ENCODE measurements around the gene CLDN22. TPM values are rescaled to one million over a fixed set of nuclear protein-coding genes. Genes with fewer than 3 reads are reported as not detected.

CLDN22 gene
- not detected in 2 replicates for total RNA-seq
- long read RNA-seq, partial matches to known transcripts, result 0 of 1 reads
- long read RNA-seq, other reads (novel, unspliced or antisense), result 0 of 1 reads

DNA sequence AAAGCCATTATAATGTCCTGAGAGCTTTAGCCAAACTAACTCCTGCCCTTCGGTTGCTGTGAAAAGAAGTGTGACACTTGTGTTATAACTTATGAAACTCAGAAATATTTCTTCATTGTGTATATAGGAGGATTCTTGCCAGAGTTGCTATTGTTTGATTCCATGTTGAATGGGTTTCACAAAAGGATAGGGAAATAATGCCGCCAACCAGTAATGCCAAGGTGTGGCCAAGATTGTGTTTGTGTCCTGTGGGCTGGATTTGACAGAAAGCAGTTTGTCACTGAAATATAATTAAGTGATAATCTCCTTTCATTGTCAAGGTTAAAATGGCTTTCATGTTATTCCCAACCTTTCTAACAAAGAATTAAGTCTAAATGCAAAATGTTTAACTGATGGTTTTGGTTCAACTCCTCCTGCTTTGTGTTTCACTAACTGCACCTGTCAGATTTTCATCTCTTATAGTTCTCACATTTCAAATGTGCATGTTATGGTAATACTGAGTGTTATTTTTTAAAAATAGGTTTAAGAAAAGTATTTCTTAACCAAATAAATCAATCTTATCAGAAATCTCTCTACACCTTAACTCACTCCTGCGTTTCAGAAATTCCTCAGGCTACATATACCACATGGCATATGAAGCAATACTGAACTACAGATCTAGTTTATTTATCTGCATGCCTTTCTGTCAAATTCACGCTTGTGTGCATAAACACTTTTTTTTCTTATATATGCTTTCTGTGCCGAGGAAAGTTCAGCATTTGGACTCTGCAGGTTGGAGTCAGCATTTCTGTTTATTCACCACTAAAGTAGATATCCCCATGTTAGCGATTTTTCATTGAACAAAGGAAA lies at the start of gene CLDN22:
TSS of gene CLDN22 (minus strand) at position 66 of the 849 bp plus-strand sequence. CDS start at position 8, 58 bp downstream.
- Mint-ChIP-seq H3K9me3 (no peaks in the 10 kb centered on the region), H3K36me3 (ENCODE audit: low read depth) (peaks cover 3% of the 10 kb centered on the region), H3K4me3 (no peak within 1 kb of the TSS), H3K27ac (ENCODE audit: unreplicated experiment) (no peak within 1 kb of the TSS), H3K27me3 (ENCODE audit: low read depth) (no peaks in the 10 kb centered on the region), H3K4me1 (peaks cover 30% of the 10 kb centered on the region)
- DNase-seq (ENCODE audit: low read depth, low spot score), result no peak
- TF ChIP-seq, protein P1, sequence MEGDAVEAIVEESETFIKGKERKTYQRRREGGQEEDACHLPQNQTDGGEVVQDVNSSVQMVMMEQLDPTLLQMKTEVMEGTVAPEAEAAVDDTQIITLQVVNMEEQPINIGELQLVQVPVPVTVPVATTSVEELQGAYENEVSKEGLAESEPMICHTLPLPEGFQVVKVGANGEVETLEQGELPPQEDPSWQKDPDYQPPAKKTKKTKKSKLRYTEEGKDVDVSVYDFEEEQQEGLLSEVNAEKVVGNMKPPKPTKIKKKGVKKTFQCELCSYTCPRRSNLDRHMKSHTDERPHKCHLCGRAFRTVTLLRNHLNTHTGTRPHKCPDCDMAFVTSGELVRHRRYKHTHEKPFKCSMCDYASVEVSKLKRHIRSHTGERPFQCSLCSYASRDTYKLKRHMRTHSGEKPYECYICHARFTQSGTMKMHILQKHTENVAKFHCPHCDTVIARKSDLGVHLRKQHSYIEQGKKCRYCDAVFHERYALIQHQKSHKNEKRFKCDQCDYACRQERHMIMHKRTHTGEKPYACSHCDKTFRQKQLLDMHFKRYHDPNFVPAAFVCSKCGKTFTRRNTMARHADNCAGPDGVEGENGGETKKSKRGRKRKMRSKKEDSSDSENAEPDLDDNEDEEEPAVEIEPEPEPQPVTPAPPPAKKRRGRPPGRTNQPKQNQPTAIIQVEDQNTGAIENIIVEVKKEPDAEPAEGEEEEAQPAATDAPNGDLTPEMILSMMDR (conservative IDR thresholded peaks at IDR 0.05), result no peak

DNA sequence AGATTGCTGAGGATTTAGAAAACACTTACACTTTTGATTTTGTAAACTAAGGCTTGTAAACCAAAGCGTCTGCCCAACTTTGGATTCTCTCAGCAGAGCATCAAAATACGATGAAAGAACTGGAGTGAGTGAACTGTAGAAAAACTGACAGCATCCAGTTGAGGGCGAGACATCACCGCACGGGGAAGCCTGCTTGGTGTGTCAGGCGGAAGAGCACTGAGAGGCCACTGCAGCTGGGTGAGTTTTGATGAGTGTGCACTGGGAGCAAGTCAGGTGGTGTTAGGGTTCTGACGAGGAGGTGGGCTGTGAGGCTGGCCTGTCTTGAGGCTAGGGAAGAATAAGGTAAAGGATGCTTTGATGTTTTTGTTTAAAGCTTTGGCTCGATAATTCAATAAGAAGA lies 49.0 kb upstream of the CLDN22 start:
- no peaks in the 10 kb centered on the region for H3K36me3 Mint-ChIP-seq (ENCODE audit: low read depth)
- TF ChIP-seq, protein P1 (conservative IDR thresholded peaks at IDR 0.05), result no peak
- H3K4me1 Mint-ChIP-seq, result peaks cover 19% of the 10 kb centered on the region
- no peak overlapping the region for H3K4me3 Mint-ChIP-seq
- H3K9me3 Mint-ChIP-seq, result peaks cover 9% of the 10 kb centered on the region
- no peak for DNase-seq (ENCODE audit: low read depth, low spot score)
- H3K27ac Mint-ChIP-seq (ENCODE audit: unreplicated experiment), result no peak overlapping the region
- H3K27me3 Mint-ChIP-seq (ENCODE audit: low read depth), result no peaks in the 10 kb centered on the region

DNA sequence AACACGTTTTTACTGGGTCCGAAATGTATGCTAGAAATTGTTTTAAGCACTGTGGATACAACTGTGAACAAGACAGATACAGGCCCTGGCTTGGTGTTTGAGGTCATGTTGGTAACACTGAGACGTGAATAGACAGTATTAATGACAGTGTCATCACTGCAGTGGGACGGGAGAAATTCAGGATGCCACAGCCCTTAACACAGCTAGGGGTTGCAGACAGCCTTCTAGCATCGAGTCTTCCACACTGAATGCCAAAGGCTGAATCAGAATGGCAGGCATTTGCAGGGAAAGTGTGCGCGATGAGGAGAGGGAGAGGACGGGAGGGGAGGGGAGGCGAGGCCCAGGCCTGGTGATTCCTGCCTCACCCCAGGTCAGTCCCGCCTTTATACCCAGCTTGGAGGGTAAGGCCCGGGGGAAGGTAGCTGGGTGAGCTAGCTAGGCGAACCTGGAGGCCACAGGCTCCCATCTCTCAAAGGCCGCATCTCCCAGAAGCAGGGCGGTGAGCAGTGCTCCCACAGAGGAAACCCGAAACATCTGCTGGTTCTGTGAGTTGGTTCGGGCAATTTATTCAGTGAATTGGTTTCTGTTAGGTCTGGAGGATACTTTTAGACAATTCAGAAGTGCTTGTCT lies 46.2 kb upstream of the CLDN22 start:
- H3K27me3 Mint-ChIP-seq (ENCODE audit: low read depth), result no peaks in the 10 kb centered on the region
- H3K4me3 Mint-ChIP-seq, result no peak overlapping the region
- H3K9me3 Mint-ChIP-seq, result no peaks in the 10 kb centered on the region
- no peaks in the 10 kb centered on the region for H3K36me3 Mint-ChIP-seq (ENCODE audit: low read depth)
- H3K4me1 Mint-ChIP-seq, result peaks cover 37% of the 10 kb centered on the region
- TF ChIP-seq, protein P1 (conservative IDR thresholded peaks at IDR 0.05), result no peak
- peak overlapping the region; percentile 29 for H3K27ac Mint-ChIP-seq (ENCODE audit: unreplicated experiment)
- DNase-seq (ENCODE audit: low read depth, low spot score), result no peak

DNA sequence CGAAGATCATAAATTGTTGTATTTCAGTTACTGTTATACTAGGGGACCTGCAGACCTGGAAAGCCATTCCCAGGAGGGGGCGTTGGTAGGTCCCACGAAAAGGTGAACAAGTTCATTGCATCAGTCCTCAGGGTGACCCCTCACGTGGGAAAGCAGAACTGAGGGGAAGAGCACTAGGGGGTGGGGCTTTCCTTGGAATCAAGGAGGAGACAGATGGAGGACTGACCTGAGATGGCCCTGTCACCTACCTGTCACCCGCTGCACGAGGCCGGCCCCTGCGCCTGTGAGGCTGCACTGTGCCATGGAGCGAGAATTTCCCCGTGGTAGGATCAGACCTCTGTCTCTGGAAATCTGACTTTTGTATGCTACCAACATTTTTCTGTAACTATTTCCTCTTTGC lies 43.9 kb upstream of the CLDN22 start:
- H3K27ac Mint-ChIP-seq (ENCODE audit: unreplicated experiment), result no peak overlapping the region
- H3K27me3 Mint-ChIP-seq (ENCODE audit: low read depth), result no peaks in the 10 kb centered on the region
- H3K4me1 Mint-ChIP-seq, result peaks cover 43% of the 10 kb centered on the region
- H3K9me3 Mint-ChIP-seq, result no peaks in the 10 kb centered on the region
- TF ChIP-seq, protein P1 (conservative IDR thresholded peaks at IDR 0.05), result no peak
- no peak for DNase-seq (ENCODE audit: low read depth, low spot score)
- H3K36me3 Mint-ChIP-seq (ENCODE audit: low read depth), result no peaks in the 10 kb centered on the region
- H3K4me3 Mint-ChIP-seq, result no peak overlapping the region

DNA sequence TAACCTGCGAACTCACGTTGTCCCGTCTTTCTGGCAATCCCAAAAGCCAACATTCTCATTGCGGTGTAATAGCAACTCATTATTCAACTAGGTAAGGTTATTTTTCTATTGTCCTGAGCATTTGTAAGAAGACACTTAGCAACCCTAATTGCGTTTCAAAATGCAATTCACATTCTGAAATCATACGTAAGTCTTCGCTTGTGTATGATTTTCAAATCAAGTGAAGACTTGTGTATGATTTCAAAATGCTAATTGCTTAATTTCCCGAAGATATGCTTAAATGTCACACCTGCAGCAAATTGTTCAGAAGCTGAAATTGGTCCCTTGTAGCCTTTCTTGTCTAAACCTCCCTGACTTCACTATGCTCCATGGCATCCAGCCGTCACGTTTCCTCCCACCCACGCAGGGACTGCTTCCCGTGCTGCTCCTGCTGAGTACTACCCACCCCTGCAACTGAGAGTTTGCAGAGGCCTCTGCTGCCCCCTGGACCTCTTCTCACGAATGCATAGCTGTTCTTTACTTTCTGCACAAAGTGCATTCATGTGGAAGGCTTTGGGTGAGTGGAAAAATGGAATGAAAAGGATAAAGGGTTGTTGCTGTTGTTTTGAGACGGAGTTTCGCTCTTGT lies 43.0 kb upstream of the CLDN22 start:
- Mint-ChIP-seq H3K27ac (ENCODE audit: unreplicated experiment) (peak overlapping the region; percentile 45), H3K27me3 (ENCODE audit: low read depth) (no peaks in the 10 kb centered on the region), H3K4me3 (no peak overlapping the region), H3K9me3 (no peaks in the 10 kb centered on the region), H3K4me1 (peaks cover 46% of the 10 kb centered on the region), H3K36me3 (ENCODE audit: low read depth) (no peaks in the 10 kb centered on the region)
- DNase-seq (ENCODE audit: low read depth, low spot score), result no peak
- TF ChIP-seq, protein P1 (conservative IDR thresholded peaks at IDR 0.05), result peak; percentile 28

Measured in neural crest cell (in vitro differentiated cells).